PFSK-1 (cell line): ENCODE results near the gene TDG.

Experiments
- POLR2AphosphoS5 ChIP-seq: IDR thresholded peaks from 2 replicates; pipeline ENCODE4 v1.6.1; 2012; ENCODE audit warnings: low read depth, mild to moderate bottlenecking, control low read depth, low read length, moderate library complexity
- SIN3A ChIP-seq: IDR thresholded peaks from 2 replicates; pipeline ENCODE4 v1.6.1; 2012; ENCODE audit warnings: mild to moderate bottlenecking, low read length, moderate library complexity, borderline replicate concordance; ENCODE audit not compliant: insufficient read depth
- TF ChIP-seq, protein P1 (sequence below), 2 experiments: IDR thresholded peaks; 2 replicates each; pipeline versions ENCODE4 v1.6.1 to v1.8.0; 2011 to 2012; ENCODE audit warnings: low read depth in 2 of 2, low read length in 2 of 2, control low read depth in 1 of 2, inconsistent platforms in 1 of 2, mild to moderate bottlenecking in 1 of 2, moderate library complexity in 1 of 2; ENCODE audit not compliant: insufficient read depth in 1 of 2

DNA sequence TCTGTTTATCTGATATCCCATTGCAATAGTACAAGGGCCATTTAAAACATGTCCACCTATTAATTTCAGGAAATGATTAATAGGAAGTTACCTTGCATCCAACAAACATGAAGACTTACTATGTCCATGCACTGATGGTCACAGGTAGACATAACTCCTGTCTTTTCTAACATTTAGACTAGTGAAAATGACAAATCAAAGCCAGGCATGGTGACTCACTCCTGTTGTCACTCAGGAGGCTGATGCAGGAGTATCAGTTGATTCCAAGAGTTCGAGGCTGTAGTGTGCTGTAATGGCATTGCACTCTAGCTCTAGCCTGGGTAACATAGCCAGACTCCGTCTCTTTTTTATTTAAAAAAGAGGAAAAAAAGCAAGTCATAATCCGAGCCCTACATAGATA is 20.7 kb upstream of the TDG start:
- TF ChIP-seq POLR2AphosphoS5, result no peak
- TF ChIP-seq, protein P1, sequence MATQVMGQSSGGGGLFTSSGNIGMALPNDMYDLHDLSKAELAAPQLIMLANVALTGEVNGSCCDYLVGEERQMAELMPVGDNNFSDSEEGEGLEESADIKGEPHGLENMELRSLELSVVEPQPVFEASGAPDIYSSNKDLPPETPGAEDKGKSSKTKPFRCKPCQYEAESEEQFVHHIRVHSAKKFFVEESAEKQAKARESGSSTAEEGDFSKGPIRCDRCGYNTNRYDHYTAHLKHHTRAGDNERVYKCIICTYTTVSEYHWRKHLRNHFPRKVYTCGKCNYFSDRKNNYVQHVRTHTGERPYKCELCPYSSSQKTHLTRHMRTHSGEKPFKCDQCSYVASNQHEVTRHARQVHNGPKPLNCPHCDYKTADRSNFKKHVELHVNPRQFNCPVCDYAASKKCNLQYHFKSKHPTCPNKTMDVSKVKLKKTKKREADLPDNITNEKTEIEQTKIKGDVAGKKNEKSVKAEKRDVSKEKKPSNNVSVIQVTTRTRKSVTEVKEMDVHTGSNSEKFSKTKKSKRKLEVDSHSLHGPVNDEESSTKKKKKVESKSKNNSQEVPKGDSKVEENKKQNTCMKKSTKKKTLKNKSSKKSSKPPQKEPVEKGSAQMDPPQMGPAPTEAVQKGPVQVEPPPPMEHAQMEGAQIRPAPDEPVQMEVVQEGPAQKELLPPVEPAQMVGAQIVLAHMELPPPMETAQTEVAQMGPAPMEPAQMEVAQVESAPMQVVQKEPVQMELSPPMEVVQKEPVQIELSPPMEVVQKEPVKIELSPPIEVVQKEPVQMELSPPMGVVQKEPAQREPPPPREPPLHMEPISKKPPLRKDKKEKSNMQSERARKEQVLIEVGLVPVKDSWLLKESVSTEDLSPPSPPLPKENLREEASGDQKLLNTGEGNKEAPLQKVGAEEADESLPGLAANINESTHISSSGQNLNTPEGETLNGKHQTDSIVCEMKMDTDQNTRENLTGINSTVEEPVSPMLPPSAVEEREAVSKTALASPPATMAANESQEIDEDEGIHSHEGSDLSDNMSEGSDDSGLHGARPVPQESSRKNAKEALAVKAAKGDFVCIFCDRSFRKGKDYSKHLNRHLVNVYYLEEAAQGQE (IDR thresholded peaks at IDR 0.05; ENCODE audit: insufficient read depth in 1 of 2, low read depth in 2 of 2, low read length in 2 of 2), result no peak
- no peak for TF ChIP-seq SIN3A
